ENCODE measurements around the gene IFRD1.

Gene IFRD1

GRCh38 chr7:112521942-112522341 is 71.7 kb downstream of the IFRD1 start:
- DNase-seq, result no peak

- no peak for DNase-seq
Measured at GRCh38 chr7:112523871-112524270, 73.6 kb downstream of the IFRD1 start.
